Epithelial cell of prostate (primary cell): ENCODE measurements around the gene WDFY1.
A peak's percentile ranks its signal among the peaks of the same experiment; 100 is the strongest.
"Not testable (repeated sequence)": the region's sequence is repeated elsewhere in the genome, so short reads cannot be mapped to it uniquely, and the experiment has no call there.

Experiments
- DNase-seq: peaks from one replicate; pipeline ENCODE4 v3.0.0-alpha.2; 2011; ENCODE audit warnings: low read depth, low spot score
- H3K27ac ChIP-seq: fragments of 450-650 bp; 2 replicates; pipeline ENCODE4 v1.5.1; 2017; ENCODE audit warnings: mild to moderate bottlenecking

WDFY1 gene

GRCh38 chr2:223959688-223960087 lies 14.6 kb upstream of the WDFY1 start:
- H3K27ac ChIP-seq, result peak overlapping the region; percentile 28
- no peak for DNase-seq

- DNase-seq, result peak; percentile 72
Observed at GRCh38 chr2:223957092-223957851, 12.1 kb upstream of the WDFY1 start, which contains the start of gene MRPL44. Gene MRPL44, plus strand, starts transcription at chr2:223957463. Its CDS starts 10 bp downstream, at chr2:223957473.

GRCh38 chr2:223956300-223956699 lies 11.2 kb upstream of the WDFY1 start:
- H3K27ac ChIP-seq, result peak overlapping the region; percentile 72
- DNase-seq, result peak; percentile 57

More at GRCh38 chr2:223957092-223957851, 12.1 kb upstream of the WDFY1 start, which contains the start of gene MRPL44:
- peak within 1 kb of the TSS; percentile 72 for H3K27ac ChIP-seq

GRCh38 chr2:223954401-223954800 lies 9.3 kb upstream of the WDFY1 start:
- no peak overlapping the region for H3K27ac ChIP-seq
- DNase-seq, result peak; percentile 46

- no peak overlapping the region for H3K27ac ChIP-seq
Observed at GRCh38 chr2:223952280-223952968, 7.3 kb upstream of the WDFY1 start.

GRCh38 chr2:223950448-223951347 lies 5.6 kb upstream of the WDFY1 start:
- H3K27ac ChIP-seq, result no peak overlapping the region
- DNase-seq, result no peak

More at GRCh38 chr2:223952280-223952968, 7.3 kb upstream of the WDFY1 start:
- DNase-seq, result no peak

- no peak overlapping the region for H3K27ac ChIP-seq
- DNase-seq, result no peak
Observed at GRCh38 chr2:223949241-223949840, 4.2 kb upstream of the WDFY1 start.

GRCh38 chr2:223947711-223948205 lies 2.6 kb upstream of the WDFY1 start:
- DNase-seq, result no peak
- no peak overlapping the region for H3K27ac ChIP-seq

- H3K27ac ChIP-seq, result no peak overlapping the region
- no peak for DNase-seq
Observed at GRCh38 chr2:223945755-223946154, 620 bp upstream of the WDFY1 start.

GRCh38 chr2:223944166-223944702 lies 901 bp downstream of the WDFY1 start:
- DNase-seq, result no peak
- peak overlapping the region; percentile 74 for H3K27ac ChIP-seq

GRCh38 chr2:223943561-223944008 lies 1.6 kb downstream of the WDFY1 start:
- peak overlapping the region; percentile 74 for H3K27ac ChIP-seq
- no peak for DNase-seq

GRCh38 chr2:223943135-223943534 lies 2.0 kb downstream of the WDFY1 start:
- H3K27ac ChIP-seq, result peak overlapping the region; percentile 74
- no peak for DNase-seq

GRCh38 chr2:223941579-223942277 lies 3.4 kb downstream of the WDFY1 start:
- H3K27ac ChIP-seq, result peak overlapping the region; percentile 37
- DNase-seq, result no peak

- not testable (repeated sequence) for H3K27ac ChIP-seq, DNase-seq
Observed at GRCh38 chr2:223939438-223939837, 5.7 kb downstream of the WDFY1 start.

GRCh38 chr2:223937535-223937934 lies 7.6 kb downstream of the WDFY1 start:
- H3K27ac ChIP-seq, result no peak overlapping the region
- no peak for DNase-seq

GRCh38 chr2:223936862-223937326 lies 8.2 kb downstream of the WDFY1 start:
- no peak for DNase-seq
- no peak overlapping the region for H3K27ac ChIP-seq

GRCh38 chr2:223935459-223936125 lies 9.5 kb downstream of the WDFY1 start:
- no peak overlapping the region for H3K27ac ChIP-seq
- DNase-seq, result no peak

- H3K27ac ChIP-seq, result no peak overlapping the region
- no peak for DNase-seq
Observed at GRCh38 chr2:223934870-223935269, 10.3 kb downstream of the WDFY1 start.
